ENCODE measurements around the gene SEPTIN5. TPM values are rescaled to one million over a fixed set of nuclear protein-coding genes. Genes with fewer than 3 reads are reported as not detected.
A peak's percentile ranks its signal among the peaks of the same experiment; 100 is the strongest.

Gene SEPTIN5
- total and polyA plus RNA-seq, 12 donors: 56.5 to 218 (median 143) TPM

GRCh38 chr22:19766511-19767426, 52.5 kb downstream of the SEPTIN5 start:
- intact Hi-C loops (cut with DNase I): no loop called here
- peak in 1 of 2 donors; percentile 51 for DNase-seq
- peak in 6 of 9 donors; percentile 10 to 51 (median 21) for TF ChIP-seq CTCF (IDR thresholded peaks at IDR 0.05)
- peaks cover 77 to 99% (median 98%) of the 10 kb centered on the region in 7 donors for H3K27me3 ChIP-seq
- H3K4me1 ChIP-seq: peaks cover 7 to 28% (median 19%) of the 10 kb centered on the region in 9 donors
- ATAC-seq: peak in 7 of 8 donors; percentile 15 to 46 (median 39)
- whole genome bisulfite sequencing, 2 donors: 1 to 3% methylated on average over 96 to 103 of the region's 103 CpGs
- H3K4me3 ChIP-seq: peak overlapping the region in 9 of 10 donors; percentile 26 to 47 (median 40)
- H3K36me3 ChIP-seq: no peaks in the 10 kb centered on the region
- peak overlapping the region in 1 of 10 donors; percentile 66 for H3K27ac ChIP-seq
- H3K9me3 ChIP-seq: no peaks in the 10 kb centered on the region

- 17 to 21% methylated on average over 35 of the region's 35 CpGs for WGBS, 2 donors
- ATAC-seq (peak; percentile 9 to 69 (median 36)), DNase-seq (peak; percentile 24 to 31)
- peak overlapping the region in 8 of 10 donors; percentile 26 to 47 (median 40) for H3K4me3 ChIP-seq
- intact Hi-C loops (cut with DNase I): no loop called here
- no peak for TF ChIP-seq CTCF (IDR thresholded peaks at IDR 0.05)
- H3K4me1 ChIP-seq: peaks cover 7 to 31% (median 19%) of the 10 kb centered on the region in 9 donors
- peak overlapping the region in 1 of 10 donors; percentile 66 for H3K27ac ChIP-seq
- H3K36me3 ChIP-seq: no peaks in the 10 kb centered on the region
- H3K9me3 ChIP-seq: no peaks in the 10 kb centered on the region
- peaks cover 70 to 99% (median 98%) of the 10 kb centered on the region in 7 donors for H3K27me3 ChIP-seq
Measured at GRCh38 chr22:19767427-19768341, 53.4 kb downstream of the SEPTIN5 start.

GRCh38 chr22:19769393-19769715, 55.1 kb downstream of the SEPTIN5 start:
- H3K4me3 ChIP-seq: no peak overlapping the region
- peaks cover 7 to 41% (median 25%) of the 10 kb centered on the region in 9 donors for H3K4me1 ChIP-seq
- 95 to 96% methylated on average over 12 of the region's 12 CpGs for WGBS, 2 donors
- ATAC-seq: no peak
- no peak overlapping the region for H3K27ac ChIP-seq
- no peaks in the 10 kb centered on the region for H3K9me3 ChIP-seq
- intact Hi-C loops (cut with DNase I): no loop called here
- peaks cover 53 to 99% (median 94%) of the 10 kb centered on the region in 7 donors for H3K27me3 ChIP-seq
- TF ChIP-seq CTCF (IDR thresholded peaks at IDR 0.05): no peak
- H3K36me3 ChIP-seq: no peaks in the 10 kb centered on the region
- DNase-seq: no peak
